COLO668 (cell line): ENCODE data around the gene OLFML2A.
A peak's percentile ranks its signal among the peaks of the same experiment; 100 is the strongest.

ENCODE experiments used
- DNase-seq: peaks from one replicate; lab custom pipeline; 2025; ENCODE audit not compliant: unreplicated experiment; lab: John Stamatoyannopoulos, UW

Gene OLFML2A

DNA sequence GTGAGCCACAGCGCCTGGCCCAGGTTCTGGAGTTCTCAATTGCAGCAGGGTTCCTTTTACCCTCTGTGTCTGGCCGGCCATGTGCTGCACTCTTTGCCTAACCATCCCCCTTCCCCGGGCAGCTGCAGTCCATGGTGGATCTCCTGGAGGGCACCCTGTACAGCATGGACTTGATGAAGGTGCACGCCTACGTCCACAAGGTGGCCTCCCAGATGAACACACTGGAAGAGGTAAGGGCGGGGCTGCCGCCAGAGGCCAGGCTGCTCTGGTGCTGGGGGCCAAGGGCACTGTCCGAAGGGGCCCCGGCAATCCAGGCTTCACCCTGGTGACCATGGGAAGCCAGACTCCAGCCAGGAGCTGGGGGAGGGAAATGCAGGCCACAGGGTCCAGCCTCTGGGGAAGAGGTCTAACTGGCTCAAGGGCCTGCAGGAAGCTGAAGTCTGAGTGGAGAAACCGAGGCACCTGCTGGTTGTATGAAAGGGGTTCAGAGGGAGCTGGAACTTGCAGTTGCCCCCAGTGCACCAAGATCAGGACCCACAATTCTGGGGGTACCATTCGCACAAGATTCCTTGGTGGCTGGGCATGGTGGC, 18.1 kb downstream of the OLFML2A start:
- DNase-seq: peak; percentile 57

DNA sequence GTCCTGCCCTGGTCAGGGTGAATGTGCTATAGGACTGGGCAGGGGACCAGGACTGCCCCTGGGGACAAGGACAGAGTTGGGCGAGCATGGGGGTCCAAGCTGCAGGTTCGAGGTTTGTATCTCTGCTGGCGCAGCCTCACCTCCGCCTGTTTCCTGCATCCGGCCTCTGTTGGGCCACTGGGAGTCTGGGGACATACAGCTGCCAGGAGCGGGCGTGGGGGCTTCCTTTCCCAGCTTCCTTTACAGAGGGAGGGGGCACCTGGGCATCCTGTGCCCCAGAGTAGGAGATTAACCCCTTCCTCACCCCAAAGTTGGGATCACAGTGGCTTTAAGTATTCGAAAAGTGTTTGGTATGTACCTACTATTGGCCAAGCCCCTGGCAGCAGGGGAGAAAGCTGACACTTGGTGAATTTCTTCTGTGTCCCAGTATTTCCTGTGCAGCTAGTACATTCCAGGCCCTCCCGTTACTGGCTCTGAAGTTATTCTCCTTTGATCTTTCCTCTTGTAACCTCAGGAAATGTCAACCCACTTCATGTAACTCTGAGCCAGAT, 19.0 kb downstream of the OLFML2A start:
- no peak for DNase-seq

DNA sequence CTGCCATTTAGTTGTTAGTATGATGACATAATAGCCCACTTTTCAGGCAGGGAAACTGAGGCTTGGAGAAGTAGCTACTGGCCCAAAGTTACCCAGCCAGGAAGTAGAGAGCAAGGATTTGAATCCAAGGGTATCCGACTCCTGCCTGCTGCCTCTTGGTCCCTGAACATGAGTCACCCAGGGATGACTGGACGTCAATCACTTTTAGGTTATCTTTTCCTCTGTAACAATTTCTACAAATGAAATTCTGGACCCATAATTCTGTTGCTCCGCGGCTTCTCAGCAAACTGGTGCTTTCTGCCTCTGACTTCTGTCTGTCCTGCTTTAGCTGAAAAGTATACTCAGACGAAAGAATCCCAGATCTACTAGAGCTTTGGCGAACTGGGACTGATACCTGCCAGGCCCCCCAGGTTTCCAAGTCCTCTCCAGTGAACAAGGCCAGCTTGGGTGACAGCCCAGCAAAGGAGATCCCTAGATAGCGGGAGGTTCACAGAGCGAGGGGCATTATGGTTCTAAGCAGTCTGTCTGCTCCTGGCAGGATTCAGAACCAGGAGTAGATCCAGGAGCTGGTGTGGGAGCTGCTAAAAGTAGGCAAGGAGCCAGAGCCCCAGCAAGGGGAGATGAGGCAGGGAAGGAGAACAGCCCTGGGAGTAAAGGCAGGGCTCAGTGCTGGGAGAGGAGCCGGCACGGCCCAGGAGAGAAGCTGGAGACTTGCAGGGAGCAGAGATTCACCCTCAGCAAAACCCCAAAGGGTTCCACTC, 20.6 kb downstream of the OLFML2A start:
- DNase-seq: no peak

DNA sequence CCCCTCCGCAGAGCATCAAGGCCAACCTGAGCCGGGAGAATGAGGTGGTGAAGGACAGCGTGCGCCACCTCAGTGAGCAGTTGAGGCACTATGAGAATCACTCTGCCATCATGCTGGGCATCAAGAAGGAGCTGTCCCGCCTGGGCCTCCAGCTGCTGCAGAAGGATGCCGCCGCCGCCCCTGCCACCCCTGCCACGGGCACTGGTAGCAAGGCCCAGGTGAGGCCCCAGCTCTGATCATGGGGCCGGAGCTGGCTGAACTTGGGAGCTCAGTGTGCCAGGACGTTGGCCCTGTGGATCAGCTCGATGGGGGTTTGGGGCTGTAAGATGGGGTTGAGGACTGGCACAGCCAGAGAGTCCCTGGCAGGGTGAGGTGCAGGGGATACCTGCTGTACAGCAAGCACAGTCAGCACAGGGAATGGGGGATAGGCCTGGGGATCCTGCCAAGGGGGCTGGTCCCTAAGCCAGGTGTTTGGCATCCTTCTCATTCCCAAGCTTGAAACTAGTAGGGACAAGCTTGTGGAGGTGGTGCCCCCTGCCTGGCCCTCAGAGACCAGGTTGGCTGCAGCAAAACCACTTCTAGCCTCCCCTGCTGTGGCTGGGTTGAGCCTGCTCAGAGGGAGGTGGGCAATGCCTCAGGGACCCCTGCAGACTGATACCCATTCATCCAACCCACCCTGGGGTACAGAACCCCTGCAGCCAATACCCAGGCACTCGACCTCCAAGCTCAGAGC, 22.5 kb downstream of the OLFML2A start:
- no peak for DNase-seq

DNA sequence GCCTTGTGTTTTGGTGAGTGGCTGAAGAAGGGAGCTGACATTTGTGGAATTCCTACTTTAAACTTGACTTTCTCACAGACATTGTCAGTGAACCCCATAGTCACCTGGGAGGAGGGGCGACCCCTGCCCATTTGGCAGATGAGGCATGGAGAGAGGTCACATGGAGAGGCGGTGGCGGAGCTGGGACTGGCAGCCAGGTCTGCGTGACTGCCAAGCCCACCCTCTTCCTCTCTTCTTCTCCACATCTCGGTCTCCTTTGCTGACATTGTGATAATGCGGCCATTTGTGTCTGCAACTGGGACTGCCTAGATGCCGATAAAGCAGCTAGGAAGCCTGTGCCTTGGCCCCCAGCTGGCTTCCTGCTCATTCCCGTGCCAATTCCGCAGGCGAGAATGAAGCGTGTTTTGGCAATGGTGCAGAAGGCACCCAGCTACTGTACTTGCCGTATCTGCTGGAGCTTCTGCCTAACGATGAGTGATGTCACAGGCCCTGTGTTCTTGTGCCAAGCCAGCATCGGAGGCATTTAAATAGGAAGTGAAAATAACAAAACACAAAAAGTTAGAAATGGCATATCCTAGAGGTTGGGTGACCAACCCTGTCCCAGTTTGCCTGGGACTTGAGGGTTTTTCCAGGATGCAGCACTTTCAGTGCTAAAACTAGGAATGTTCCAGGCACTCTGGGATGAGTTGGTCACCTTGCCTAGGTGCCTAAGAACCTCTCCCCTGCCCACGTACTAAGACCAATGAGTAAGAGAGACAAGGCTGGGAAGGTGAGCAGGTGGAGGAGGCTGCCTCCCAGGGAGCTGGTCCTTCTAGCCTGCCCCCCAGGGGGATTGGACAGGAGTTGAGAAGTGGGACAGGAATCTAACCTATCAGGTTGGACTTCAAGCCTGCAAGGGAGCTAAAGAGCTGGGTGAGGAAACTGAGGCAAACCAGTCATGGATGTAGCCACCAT, 23.6 kb downstream of the OLFML2A start:
- DNase-seq: no peak

DNA sequence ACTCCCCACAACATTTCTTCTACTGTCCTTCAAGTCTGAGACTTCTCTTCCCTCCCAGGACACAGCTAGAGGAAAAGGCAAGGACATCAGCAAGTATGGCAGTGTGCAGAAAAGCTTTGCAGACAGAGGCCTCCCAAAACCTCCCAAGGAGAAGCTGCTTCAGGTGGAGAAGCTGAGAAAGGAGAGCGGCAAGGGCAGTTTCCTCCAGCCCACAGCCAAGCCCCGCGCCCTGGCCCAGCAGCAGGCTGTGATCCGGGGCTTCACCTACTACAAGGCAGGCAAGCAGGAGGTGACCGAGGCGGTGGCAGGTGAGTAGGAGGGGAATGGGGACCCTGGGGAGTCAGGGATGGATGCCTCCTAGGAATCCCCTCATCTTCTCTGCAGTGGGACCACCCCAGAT, 24.4 kb downstream of the OLFML2A start:
- DNase-seq: no peak

DNA sequence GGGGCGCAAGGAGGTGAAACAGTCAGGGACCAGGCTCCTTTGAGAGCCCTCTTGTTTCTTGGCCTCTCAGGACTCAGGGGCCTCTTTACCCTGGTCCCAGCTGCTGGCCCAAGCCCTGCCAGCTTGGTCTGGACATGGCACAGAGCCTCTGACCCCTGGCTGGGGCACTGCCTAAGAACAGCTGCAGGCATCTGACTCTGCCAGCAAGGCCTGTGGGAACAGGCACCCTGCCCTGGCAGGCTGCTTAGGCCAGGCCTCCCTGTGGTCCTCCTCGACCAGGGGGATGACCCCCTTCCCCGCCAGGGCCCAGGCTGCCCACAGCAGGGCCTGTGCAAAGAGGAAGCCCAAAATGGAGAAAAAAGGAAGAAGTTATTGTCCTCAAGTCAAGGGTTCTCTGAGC, 25.5 kb downstream of the OLFML2A start:
- no peak for DNase-seq

DNA sequence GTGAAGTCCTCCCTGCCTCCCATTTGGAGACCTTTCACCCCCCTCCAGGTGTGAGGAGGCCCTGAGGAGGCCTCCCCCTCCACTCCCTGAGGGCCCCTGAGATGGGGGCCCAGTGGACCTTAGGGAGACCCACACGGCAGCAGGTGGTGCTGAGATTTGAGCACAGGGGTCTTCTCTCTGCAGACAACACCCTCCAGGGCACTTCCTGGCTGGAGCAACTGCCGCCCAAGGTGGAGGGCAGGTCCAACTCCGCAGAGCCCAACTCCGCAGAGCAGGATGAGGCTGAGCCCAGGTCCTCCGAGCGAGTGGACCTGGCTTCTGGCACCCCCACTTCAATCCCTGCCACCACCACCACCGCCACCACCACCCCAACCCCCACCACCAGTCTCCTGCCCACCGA, 27.0 kb downstream of the OLFML2A start:
- no peak for DNase-seq

DNA sequence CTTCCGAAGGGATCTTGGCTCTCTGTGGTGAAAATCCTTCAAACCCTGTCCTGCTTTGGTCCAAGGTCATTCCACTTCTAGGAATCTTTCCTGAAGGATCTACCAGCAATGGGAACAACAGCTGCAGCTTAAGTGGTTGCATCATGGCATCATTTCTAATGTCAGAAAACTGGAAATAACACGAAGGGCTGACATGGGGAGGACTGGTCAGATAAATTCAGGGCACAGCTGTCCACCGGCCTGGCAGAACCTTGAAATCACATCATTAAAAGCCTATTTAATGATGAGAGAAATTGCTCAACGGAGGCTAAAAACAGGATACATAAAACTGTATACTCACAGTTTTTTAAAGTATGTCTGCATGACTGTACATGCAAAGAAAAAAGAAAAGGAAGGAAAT, 28.3 kb downstream of the OLFML2A start:
- no peak for DNase-seq

DNA sequence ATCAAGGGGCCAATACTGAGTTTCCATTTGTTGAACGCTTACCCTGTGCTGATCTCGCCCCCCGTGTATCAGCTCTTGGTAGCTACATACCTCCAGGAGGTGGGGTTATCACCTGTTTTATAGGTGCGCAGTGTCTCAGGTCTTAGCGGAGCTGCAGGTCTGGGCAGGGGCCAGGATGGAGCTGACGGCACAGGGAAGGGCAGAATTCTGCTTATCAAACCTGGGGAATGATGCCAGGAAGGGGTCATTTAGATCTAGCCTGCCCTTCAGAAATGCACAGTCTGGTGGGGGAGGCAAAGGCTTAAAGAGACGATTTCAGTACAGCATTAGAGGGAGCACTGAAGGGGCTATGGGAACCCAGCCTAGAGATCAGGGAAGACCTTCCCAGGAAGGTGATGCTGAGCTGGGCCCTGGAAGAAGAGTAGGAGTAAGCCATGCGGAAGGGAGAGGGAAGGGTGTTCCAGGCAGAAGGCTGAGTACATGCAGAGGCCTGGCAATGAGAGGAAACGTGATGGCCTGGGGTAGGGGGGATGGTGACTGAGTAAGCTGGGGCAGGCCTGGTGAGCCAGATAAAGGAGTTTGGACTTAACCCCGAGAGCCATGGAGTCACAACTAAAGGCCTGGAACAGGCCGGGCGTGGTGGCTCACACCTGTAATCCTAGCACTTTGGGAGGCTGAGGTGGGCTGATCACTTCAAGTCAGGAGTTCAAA, 31.5 kb downstream of the OLFML2A start:
- no peak for DNase-seq

DNA sequence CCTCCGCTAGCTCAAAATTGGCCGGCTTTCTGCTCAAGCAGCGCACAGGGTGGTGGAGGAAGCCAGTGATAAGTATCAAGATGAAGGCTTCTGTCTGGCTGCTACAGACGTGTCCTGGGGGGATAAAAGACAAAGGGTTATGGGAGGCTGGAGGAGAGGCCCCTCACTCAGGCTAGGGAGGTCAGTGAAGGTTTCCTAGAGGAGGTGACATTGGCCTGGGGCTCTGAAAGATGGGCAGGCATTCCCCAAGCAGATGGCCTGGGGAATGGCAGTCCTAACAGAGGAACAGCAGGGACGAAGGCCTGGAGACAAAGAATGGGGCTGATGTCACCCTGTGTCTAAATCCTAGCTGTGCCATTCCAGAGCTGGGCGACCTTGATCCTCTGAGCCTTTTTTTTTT, 32.3 kb downstream of the OLFML2A start:
- DNase-seq: no peak

DNA sequence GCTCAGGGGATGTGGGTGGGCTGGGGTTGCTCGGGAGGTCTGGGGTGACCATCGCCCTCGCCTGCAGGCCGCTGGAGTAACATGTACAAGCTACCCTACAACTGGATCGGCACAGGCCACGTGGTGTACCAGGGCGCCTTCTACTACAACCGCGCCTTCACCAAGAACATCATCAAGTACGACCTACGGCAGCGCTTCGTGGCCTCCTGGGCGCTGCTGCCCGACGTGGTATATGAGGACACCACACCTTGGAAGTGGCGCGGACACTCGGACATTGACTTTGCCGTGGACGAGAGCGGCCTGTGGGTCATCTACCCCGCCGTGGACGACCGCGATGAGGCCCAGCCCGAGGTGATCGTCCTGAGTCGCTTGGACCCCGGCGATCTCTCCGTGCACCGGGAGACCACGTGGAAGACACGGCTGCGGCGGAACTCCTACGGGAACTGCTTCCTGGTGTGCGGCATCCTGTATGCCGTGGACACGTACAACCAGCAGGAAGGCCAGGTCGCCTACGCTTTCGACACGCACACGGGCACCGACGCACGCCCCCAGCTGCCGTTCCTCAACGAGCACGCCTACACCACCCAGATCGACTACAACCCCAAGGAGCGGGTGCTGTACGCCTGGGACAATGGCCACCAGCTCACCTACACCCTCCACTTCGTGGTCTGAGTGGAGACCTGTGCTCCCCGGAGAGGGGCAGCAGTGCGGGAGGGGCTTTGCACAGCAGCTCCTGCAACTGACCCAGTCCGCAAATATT, 33.0 kb downstream of the OLFML2A start:
- no peak for DNase-seq

DNA sequence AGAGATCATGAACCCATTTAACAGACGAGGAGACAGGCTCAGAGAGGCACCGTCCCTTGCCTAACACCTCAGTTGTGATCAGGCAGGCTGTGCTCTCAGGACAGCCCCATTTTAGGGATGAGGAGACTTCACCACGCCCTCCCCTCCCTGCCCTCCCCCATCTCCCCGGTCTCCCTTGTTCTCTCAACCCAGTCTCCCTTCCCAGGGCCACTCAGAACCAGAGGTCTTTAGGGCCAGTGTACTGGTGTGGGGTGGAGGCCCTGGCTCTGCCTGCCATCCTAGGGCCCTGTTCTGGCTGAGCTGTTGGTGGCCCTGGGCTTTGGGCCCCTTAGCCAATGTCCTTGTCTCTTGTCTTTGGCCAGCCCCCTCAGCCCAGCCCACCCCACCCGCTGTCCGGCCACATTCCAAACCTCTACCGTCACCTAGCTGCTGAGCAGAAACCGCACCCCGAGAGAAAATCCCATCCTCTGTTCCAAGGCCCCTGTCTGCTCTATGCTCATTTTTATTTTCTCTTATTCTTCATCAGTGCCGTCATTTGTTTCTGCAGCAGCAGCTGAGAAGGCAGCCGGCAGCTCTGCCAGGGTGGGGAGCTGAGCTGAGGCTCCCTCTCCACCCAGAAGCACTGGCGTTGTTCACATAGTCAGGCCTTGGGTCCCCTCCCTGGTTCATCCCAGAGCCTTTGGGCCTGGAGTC, 33.9 kb downstream of the OLFML2A start:
- DNase-seq: no peak

DNA sequence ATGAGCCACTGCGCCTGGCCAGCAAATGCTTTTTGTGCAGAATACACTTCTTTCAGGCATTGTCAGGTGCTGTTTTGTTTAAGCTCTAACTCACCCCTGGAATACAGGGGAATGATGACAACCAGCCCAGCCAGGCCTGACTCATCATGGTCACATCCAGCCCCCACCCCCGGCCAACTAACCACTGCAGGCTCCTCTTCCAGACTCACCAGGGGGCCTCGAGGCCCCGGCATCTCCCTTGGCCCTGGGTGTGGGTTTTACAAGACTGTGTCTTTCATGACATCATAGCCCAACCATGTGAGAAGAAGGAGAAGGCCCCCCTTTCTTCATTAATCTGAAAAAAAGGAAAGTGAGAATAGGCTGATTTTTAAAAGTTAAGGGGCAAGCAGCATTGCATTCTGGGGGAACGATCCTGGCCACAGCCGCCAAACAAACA, 35.5 kb downstream of the OLFML2A start:
- no peak for DNase-seq

DNA sequence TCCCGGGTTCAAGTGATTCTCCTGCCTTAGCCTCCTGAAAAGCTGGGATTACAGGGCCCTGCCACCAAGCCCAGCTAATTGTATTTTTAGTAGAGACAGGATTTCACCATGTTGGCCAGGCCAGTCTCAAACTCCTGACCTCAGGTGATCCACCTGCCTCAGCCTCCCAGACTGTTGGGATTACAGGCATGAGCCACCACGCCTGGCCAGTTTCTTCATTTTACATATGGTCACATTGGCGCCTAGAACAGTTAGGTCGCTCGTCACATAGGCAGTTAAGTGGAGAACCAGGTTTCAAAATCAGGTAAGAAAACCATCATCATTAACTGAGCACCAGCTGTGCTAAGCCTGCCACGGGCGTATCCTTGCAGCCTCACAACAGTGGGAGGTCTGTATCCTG, 36.1 kb downstream of the OLFML2A start:
- DNase-seq: no peak

DNA sequence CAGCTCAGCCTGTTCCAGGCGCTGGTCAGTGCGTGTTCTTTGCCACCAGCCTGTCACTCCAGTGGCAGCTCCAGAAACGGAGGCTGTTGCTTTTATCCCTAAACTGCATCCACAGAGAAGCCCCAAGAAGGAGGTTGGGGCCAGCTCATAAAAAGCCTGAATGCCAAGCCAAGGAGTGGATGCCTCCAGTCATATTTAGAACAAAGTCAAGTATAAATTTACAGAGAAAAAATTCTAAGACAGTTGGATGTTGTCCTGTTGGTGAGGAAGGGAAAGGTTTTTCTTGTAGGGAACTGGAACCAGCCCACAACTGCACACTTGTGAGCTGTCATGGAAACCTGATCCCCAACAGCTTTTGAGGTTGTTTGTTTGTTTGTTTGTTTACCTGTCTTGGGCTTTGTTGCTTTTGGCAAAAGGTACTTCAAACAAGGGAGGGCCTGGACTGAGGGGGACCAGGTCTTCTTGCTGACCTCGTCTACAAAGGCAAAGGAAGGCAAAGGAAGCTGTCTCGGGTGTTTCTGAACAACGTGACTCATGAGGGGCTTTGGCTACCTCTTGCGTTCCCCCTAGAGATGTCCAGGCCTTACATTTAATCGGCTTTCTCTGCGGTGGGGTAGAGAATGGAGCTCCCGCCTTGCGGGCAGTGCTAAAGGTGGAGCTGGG, 36.7 kb downstream of the OLFML2A start:
- no peak for DNase-seq

DNA sequence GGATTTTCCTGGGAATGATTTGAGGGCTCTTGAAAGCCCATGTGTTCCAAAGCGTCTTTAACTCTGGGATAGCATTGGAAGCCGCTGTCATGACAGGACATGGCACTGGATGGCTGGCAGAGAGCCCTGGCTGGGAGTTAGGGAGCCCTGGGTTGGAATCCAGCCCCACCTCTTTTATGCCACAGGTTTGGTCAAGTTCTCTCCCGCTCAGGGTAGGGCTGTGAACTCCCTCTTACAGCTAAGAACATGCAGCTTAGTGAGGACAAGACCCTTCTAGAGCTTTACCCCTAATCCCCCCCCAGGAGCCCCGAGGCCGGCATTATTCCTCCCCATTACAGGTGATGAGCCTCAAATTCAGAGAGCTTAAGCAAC, 37.2 kb downstream of the OLFML2A start:
- DNase-seq: no peak

DNA sequence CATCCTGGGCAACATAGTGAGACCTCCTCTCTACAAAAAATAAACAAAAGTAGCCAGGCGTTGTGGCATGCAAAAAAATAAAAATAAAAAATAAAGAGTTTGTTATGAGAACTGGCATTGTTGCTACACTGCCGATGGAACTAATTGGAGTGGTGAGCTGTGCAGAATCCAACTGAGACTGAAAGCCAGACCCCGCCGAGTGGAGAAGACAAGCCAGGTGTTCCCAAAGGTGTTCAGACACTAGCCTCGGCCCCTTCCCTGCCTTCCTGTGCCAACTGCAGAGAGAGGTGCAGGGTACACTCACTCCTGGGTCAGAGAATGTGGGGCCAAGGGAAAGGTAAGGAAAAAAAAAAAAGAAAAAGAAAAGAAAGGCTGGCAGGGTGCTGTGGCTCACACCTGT, 38.7 kb downstream of the OLFML2A start:
- no peak for DNase-seq
